Measurements from ENCODE around the gene CALML6.

DNA sequence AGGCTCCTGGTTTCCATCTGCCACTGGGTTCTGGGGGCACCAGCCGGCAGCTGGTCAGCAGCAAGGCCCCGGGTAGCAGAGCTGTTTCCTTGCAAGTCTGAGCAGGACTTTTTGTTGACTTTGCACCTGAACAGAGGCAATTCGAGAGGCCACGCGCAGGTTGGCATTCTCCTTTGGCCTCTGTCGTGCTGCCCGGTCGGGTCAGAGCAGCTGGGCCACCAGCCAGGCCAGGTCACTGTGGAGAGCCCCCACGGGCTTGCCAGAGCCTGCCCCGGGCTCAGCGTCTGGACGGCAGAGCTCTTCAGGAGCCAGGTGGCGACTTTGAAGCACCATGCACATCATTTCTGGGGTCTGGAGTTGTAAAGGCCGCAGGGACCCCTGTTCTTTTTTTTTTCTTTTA is 32.4 kb downstream of the CALML6 start:
- TF ChIP-seq, protein P1, sequence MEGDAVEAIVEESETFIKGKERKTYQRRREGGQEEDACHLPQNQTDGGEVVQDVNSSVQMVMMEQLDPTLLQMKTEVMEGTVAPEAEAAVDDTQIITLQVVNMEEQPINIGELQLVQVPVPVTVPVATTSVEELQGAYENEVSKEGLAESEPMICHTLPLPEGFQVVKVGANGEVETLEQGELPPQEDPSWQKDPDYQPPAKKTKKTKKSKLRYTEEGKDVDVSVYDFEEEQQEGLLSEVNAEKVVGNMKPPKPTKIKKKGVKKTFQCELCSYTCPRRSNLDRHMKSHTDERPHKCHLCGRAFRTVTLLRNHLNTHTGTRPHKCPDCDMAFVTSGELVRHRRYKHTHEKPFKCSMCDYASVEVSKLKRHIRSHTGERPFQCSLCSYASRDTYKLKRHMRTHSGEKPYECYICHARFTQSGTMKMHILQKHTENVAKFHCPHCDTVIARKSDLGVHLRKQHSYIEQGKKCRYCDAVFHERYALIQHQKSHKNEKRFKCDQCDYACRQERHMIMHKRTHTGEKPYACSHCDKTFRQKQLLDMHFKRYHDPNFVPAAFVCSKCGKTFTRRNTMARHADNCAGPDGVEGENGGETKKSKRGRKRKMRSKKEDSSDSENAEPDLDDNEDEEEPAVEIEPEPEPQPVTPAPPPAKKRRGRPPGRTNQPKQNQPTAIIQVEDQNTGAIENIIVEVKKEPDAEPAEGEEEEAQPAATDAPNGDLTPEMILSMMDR (IDR thresholded peaks at IDR 0.05 in 2 of 3, conservative IDR thresholded peaks at IDR 0.05 in 1 of 3; ENCODE audit: control insufficient read depth in 2 of 3, extremely low read depth in 1 of 3, insufficient read depth in 1 of 3, low read depth in 3 of 3, low read length in 3 of 3) = no peak
- TF ChIP-seq RAD21 (IDR thresholded peaks at IDR 0.05; ENCODE audit: insufficient read depth, low read depth, low read length) (no peak), EZH2 (IDR thresholded peaks at IDR 0.05; ENCODE audit: borderline replicate concordance, control insufficient read depth, low read depth, low read length) (no peak), CBFB (IDR thresholded peaks at IDR 0.05; ENCODE audit: low read depth) (no peak), CHD4 (IDR thresholded peaks at IDR 0.05) (no peak), POLR2AphosphoS5 (IDR thresholded peaks at IDR 0.05; ENCODE audit: low read length) (no peak), POLR2A (IDR thresholded peaks at IDR 0.05; ENCODE audit: low read depth, low read length) (no peak), ZNF24 (IDR thresholded peaks at IDR 0.05) (no peak), YY1 (IDR thresholded peaks at IDR 0.05; ENCODE audit: low read depth, low read length) (no peak), EP300 (IDR thresholded peaks at IDR 0.05; ENCODE audit: borderline replicate concordance in 1 of 2, control insufficient read depth in 1 of 2, low read depth in 2 of 2, low read length in 2 of 2) (no peak), TCF12 (IDR thresholded peaks at IDR 0.05; ENCODE audit: low read depth, low read length) (no peak)
- TF ChIP-seq, protein P2, sequence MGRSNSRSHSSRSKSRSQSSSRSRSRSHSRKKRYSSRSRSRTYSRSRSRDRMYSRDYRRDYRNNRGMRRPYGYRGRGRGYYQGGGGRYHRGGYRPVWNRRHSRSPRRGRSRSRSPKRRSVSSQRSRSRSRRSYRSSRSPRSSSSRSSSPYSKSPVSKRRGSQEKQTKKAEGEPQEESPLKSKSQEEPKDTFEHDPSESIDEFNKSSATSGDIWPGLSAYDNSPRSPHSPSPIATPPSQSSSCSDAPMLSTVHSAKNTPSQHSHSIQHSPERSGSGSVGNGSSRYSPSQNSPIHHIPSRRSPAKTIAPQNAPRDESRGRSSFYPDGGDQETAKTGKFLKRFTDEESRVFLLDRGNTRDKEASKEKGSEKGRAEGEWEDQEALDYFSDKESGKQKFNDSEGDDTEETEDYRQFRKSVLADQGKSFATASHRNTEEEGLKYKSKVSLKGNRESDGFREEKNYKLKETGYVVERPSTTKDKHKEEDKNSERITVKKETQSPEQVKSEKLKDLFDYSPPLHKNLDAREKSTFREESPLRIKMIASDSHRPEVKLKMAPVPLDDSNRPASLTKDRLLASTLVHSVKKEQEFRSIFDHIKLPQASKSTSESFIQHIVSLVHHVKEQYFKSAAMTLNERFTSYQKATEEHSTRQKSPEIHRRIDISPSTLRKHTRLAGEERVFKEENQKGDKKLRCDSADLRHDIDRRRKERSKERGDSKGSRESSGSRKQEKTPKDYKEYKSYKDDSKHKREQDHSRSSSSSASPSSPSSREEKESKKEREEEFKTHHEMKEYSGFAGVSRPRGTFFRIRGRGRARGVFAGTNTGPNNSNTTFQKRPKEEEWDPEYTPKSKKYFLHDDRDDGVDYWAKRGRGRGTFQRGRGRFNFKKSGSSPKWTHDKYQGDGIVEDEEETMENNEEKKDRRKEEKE (IDR thresholded peaks at IDR 0.05) = no peak
- TF ChIP-seq, protein P3, sequence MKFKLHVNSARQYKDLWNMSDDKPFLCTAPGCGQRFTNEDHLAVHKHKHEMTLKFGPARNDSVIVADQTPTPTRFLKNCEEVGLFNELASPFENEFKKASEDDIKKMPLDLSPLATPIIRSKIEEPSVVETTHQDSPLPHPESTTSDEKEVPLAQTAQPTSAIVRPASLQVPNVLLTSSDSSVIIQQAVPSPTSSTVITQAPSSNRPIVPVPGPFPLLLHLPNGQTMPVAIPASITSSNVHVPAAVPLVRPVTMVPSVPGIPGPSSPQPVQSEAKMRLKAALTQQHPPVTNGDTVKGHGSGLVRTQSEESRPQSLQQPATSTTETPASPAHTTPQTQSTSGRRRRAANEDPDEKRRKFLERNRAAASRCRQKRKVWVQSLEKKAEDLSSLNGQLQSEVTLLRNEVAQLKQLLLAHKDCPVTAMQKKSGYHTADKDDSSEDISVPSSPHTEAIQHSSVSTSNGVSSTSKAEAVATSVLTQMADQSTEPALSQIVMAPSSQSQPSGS (IDR thresholded peaks at IDR 0.05; ENCODE audit: low read length) = no peak

All from GM12878 (cell line).